ENCODE data around the gene PNO1.

Gene PNO1

DNA sequence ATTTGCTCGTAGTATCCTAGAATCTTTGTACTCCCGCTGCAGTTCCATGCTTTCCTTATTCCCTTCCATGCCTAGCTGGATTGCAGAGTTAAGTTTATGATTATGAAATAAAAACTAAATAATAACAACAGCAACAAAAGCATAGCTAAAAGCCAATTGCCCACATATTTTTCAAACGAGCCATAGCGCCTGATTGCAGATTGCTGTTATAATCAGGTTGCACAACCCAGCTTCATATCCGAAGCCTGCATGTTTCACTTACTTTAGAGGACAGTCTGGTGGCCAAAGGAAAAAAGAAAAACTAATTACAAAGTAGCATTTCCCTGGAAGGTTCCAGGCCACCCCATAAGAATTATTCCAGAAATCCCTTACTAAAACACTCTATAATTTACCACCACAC, 31.9 kb upstream of the PNO1 start:
- no peak for TF ChIP-seq TAF1 (IDR thresholded peaks at IDR 0.05; ENCODE audit: low read depth)

DNA sequence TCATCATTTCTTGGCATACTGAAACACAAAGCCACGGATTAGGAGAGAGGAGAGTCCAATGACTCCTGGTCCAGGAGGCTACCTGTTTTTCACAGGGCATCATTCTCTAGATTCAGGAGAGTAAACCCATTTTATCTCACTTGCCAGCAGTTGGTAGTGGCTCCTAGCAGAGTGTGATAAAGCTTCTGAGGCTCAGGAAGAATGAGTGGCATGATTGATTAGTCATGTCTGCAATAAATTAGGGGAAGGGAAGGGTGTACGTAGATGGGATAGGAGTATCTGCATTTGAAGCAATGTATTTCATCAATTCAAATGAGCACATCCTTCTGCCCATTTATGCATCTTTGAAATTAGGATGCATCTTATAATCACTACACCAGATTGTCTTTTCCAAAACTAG, 31.1 kb upstream of the PNO1 start:
- TF ChIP-seq FOXM1 (IDR thresholded peaks at IDR 0.05; ENCODE audit: borderline replicate concordance, low read depth) (no peak), CEBPB (IDR thresholded peaks at IDR 0.05) (no peak), RAD21 (IDR thresholded peaks at IDR 0.05; ENCODE audit: low read depth) (no peak), YY1 (IDR thresholded peaks at IDR 0.05; ENCODE audit: low read depth) (no peak), TAF1 (IDR thresholded peaks at IDR 0.05; ENCODE audit: low read depth) (no peak)
- TF ChIP-seq, protein P1, sequence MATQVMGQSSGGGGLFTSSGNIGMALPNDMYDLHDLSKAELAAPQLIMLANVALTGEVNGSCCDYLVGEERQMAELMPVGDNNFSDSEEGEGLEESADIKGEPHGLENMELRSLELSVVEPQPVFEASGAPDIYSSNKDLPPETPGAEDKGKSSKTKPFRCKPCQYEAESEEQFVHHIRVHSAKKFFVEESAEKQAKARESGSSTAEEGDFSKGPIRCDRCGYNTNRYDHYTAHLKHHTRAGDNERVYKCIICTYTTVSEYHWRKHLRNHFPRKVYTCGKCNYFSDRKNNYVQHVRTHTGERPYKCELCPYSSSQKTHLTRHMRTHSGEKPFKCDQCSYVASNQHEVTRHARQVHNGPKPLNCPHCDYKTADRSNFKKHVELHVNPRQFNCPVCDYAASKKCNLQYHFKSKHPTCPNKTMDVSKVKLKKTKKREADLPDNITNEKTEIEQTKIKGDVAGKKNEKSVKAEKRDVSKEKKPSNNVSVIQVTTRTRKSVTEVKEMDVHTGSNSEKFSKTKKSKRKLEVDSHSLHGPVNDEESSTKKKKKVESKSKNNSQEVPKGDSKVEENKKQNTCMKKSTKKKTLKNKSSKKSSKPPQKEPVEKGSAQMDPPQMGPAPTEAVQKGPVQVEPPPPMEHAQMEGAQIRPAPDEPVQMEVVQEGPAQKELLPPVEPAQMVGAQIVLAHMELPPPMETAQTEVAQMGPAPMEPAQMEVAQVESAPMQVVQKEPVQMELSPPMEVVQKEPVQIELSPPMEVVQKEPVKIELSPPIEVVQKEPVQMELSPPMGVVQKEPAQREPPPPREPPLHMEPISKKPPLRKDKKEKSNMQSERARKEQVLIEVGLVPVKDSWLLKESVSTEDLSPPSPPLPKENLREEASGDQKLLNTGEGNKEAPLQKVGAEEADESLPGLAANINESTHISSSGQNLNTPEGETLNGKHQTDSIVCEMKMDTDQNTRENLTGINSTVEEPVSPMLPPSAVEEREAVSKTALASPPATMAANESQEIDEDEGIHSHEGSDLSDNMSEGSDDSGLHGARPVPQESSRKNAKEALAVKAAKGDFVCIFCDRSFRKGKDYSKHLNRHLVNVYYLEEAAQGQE (IDR thresholded peaks at IDR 0.05; ENCODE audit: low read depth) = no peak

DNA sequence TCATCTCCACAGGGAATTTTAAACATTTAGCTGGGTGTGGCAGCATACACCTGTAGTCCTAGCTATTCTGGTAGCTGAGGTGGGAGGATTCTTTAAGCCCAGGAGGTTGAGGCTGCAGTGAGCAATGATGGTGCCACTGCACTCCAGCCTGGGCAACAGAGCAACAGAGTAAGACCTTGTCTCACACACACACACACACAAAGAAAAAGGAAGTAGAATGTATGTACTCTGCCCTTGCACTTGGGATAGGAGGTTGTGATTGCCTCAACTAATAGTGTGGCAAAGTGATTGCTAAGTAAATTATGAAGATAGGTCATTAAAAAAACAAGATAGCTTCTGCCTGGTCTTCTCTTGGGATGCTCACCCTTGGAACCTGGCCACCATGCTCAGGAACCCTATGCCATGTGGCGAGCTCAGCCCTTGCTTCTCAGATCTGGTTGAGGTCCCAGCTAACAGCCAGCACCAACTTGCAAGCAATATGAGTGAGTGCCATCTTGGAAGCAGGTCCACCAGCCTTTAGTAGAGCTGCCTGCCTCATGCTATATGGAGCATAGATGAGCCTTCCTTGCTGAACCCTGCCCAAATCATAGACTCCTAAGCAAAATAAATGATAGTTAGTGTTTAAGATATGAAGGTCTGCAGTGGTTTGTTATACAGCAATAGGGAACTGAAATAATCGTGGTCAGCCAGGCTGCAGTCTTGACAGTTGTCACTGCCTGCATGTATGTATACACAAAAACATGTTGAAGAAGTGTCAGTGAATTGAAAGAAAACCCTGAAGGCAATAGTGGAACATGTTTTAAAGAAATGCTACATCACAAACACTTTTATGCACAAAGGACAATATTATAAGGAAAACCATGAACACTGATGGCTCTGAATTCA, 30.1 kb upstream of the PNO1 start:
- TF ChIP-seq, protein P1 (IDR thresholded peaks at IDR 0.05; ENCODE audit: low read depth) = no peak
- TF ChIP-seq TCF12 (IDR thresholded peaks at IDR 0.05; ENCODE audit: low read depth) = no peak
- TF ChIP-seq CEBPB (IDR thresholded peaks at IDR 0.05) = no peak
- TF ChIP-seq NFIC (IDR thresholded peaks at IDR 0.05) = no peak
- TF ChIP-seq, protein P2, sequence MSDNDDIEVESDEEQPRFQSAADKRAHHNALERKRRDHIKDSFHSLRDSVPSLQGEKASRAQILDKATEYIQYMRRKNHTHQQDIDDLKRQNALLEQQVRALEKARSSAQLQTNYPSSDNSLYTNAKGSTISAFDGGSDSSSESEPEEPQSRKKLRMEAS (IDR thresholded peaks at IDR 0.05) = no peak
- no peak for TF ChIP-seq TEAD4 (IDR thresholded peaks at IDR 0.05)
- TF ChIP-seq ZBTB7A (IDR thresholded peaks at IDR 0.05; ENCODE audit: low read depth) = no peak
- TF ChIP-seq EP300 (IDR thresholded peaks at IDR 0.05; ENCODE audit: borderline replicate concordance) = no peak
- no peak for TF ChIP-seq YY1 (IDR thresholded peaks at IDR 0.05; ENCODE audit: low read depth)
- no peak for TF ChIP-seq EGR1 (IDR thresholded peaks at IDR 0.05)
- TF ChIP-seq, protein P3, sequence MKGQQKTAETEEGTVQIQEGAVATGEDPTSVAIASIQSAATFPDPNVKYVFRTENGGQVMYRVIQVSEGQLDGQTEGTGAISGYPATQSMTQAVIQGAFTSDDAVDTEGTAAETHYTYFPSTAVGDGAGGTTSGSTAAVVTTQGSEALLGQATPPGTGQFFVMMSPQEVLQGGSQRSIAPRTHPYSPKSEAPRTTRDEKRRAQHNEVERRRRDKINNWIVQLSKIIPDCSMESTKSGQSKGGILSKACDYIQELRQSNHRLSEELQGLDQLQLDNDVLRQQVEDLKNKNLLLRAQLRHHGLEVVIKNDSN (IDR thresholded peaks at IDR 0.05) = no peak
- TF ChIP-seq TAF1 (IDR thresholded peaks at IDR 0.05; ENCODE audit: low read depth) = no peak

DNA sequence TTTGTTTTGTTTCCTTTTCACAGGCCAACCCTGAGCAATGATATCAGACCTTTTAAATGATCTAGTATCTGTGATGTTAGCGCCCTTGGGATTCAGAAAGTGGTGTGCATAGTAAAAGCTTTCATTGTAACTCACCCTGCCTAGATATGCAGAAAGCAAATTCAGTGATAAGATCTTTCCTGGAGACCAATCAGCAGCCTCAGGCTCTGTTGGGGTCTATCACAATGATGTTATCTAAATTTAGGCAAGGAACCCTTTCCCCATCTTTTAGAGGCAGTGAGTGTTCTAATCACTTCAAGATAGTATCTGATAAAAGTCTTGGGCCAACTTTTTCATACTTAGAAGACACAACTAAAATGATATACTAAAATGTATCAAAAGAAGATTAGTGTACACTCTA, 23.6 kb upstream of the PNO1 start:
- TF ChIP-seq FOXM1 (IDR thresholded peaks at IDR 0.05; ENCODE audit: borderline replicate concordance, low read depth) = no peak
- no peak for TF ChIP-seq NFIC (IDR thresholded peaks at IDR 0.05)
- no peak for TF ChIP-seq CEBPB (IDR thresholded peaks at IDR 0.05)
- no peak for TF ChIP-seq ZBTB7A (IDR thresholded peaks at IDR 0.05; ENCODE audit: low read depth)
- TF ChIP-seq, protein P1 (IDR thresholded peaks at IDR 0.05; ENCODE audit: low read depth) = no peak
- no peak for TF ChIP-seq TCF12 (IDR thresholded peaks at IDR 0.05; ENCODE audit: low read depth)
- no peak for TF ChIP-seq EP300 (IDR thresholded peaks at IDR 0.05; ENCODE audit: borderline replicate concordance)

- TF ChIP-seq EP300 (IDR thresholded peaks at IDR 0.05; ENCODE audit: borderline replicate concordance) (no peak), NFIC (IDR thresholded peaks at IDR 0.05) (no peak), TEAD4 (IDR thresholded peaks at IDR 0.05) (no peak), YY1 (IDR thresholded peaks at IDR 0.05; ENCODE audit: low read depth) (no peak), CREB1 (IDR thresholded peaks at IDR 0.05; ENCODE audit: low read depth) (no peak), TAF1 (IDR thresholded peaks at IDR 0.05; ENCODE audit: low read depth) (no peak), RAD21 (IDR thresholded peaks at IDR 0.05; ENCODE audit: low read depth) (no peak), FOXM1 (IDR thresholded peaks at IDR 0.05; ENCODE audit: borderline replicate concordance, low read depth) (no peak), CEBPB (IDR thresholded peaks at IDR 0.05) (no peak), ZBTB7A (IDR thresholded peaks at IDR 0.05; ENCODE audit: low read depth) (no peak), EGR1 (IDR thresholded peaks at IDR 0.05) (no peak), TCF12 (IDR thresholded peaks at IDR 0.05; ENCODE audit: low read depth) (no peak)
- TF ChIP-seq, protein P1 (IDR thresholded peaks at IDR 0.05; ENCODE audit: low read depth) = no peak
- TF ChIP-seq, protein P2 (IDR thresholded peaks at IDR 0.05) = no peak
- TF ChIP-seq, protein P3 (IDR thresholded peaks at IDR 0.05) = no peak
These were observed 23.1 kb upstream of the PNO1 start for GRCh38 chr2:68134554-68134953.
